ENCODE measurements around the gene ITIH1.

GRCh38 chr3:52787246-52787645, 9.8 kb downstream of the ITIH1 start:
- TF ChIP-seq CTCF (IDR thresholded peaks at IDR 0.05) (no peak), POLR2A (IDR thresholded peaks at IDR 0.05) (no peak)

Measured in right lobe of liver (tissue), 4 donors.